KOPT-K1 (cell line): ENCODE measurements around the gene CHRNB1.

Source experiments
- H3K27ac ChIP-seq: fragments of 200-600 bp; sonication (generic); 2 replicates; pipeline ENCODE4 v1.5.1; 2016; ENCODE audit warnings: antibody characterized with exemption, mild to moderate bottlenecking, low read depth, low read length; ENCODE audit not compliant: poor library complexity, severe bottlenecking
- H3K36me3 ChIP-seq: fragments of 200-600 bp; sonication (generic); 2 replicates; pipeline ENCODE4 v1.5.1; 2017; ENCODE audit warnings: antibody characterized with exemption, mild to moderate bottlenecking, low read length, moderate library complexity; ENCODE audit not compliant: insufficient read depth
- H3K9me3 ChIP-seq: fragments of 200-600 bp; sonication (generic); 2 replicates; pipeline ENCODE4 v1.5.1; 2017; ENCODE audit warnings: antibody characterized with exemption, low read length, mild to moderate bottlenecking; ENCODE audit not compliant: insufficient read depth, poor library complexity, severe bottlenecking

The CHRNB1 gene

GRCh38 chr17:7440113-7440833, 4.6 kb upstream of the CHRNB1 start:
- Histone ChIP-seq H3K36me3 (no peaks in the 10 kb centered on the region), H3K27ac (no peak overlapping the region), H3K9me3 (no peaks in the 10 kb centered on the region)

DNA sequence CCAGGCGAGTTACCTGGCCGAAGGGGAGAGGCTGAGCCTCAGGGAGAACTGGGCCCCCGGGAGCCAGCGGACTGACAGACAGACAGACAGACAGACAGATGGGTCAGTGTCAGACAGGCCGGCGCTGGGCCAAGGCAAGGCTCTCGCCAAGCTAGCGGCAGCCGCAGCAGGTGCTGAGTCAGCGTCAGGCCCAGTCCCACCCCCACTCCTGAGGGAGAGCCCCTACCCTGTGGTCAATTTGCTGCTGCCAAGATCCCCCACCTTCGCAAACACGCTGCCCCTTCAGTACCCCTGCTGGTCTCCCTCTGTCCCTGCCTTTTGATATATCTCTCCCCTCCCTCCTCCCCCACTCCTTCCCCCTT, 4.0 kb upstream of the CHRNB1 start:
- Histone ChIP-seq H3K36me3 (no peaks in the 10 kb centered on the region), H3K9me3 (no peaks in the 10 kb centered on the region), H3K27ac (no peak overlapping the region)

- H3K27ac ChIP-seq = no peak overlapping the region
- no peaks in the 10 kb centered on the region for H3K9me3 ChIP-seq
- no peaks in the 10 kb centered on the region for H3K36me3 ChIP-seq
These were observed 3.6 kb upstream of the CHRNB1 start for GRCh38 chr17:7441266-7441665.

- Histone ChIP-seq H3K9me3 (no peaks in the 10 kb centered on the region), H3K27ac (no peak overlapping the region), H3K36me3 (no peaks in the 10 kb centered on the region)
These were observed 2.7 kb upstream of the CHRNB1 start for GRCh38 chr17:7442142-7442541.

DNA sequence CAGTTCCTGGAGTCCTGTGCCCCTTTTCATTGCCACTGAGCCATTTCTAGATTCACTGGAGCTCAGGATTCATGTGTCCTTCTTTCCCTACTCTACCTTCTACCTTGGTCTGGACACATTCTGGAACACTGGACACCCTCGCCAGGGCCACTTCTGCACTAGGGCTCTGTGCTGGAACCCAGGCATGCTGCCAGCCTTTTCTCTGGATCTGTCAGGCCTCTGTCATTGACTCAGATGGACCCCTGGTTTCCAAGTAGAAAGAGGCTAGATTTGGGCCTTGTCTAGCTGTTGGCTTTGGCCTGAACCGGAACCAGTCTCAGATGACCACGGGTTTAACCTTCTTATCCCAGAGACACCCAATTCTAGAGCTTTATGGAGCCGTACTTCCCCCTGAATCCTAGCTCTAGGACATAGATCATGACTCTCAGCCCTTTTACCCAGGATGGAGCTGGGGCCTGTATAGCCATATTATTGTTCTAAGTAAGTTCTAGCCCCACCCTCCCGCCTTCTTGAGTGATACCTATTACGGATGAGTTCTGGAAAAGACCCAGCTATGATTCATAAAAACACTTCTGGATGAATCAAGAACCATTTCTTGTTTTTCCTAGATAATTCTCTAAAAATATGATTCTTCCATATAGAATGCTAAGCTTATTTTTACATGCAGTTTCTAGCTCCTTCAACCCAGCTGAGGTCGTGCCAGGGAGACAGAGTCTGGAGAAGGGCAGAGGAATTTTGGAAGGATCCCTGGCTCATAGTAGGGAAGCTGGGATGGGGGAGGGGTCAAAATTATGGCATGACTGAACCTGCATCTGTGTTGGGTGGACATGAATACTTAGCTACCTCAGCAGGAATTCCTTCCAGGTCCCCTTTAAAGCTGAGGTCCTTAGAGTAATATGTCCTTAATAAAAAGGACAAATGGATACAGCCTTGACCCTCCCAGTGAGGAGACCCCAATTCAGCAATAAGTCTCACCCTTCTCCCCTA, 1.1 kb upstream of the CHRNB1 start:
- Histone ChIP-seq H3K36me3 (no peaks in the 10 kb centered on the region), H3K9me3 (no peaks in the 10 kb centered on the region), H3K27ac (no peak overlapping the region)

- no peaks in the 10 kb centered on the region for H3K36me3 ChIP-seq
- no peak overlapping the region for H3K27ac ChIP-seq
- no peaks in the 10 kb centered on the region for H3K9me3 ChIP-seq
These were observed 733 bp downstream of the CHRNB1 start for GRCh38 chr17:7445619-7445968.

- H3K27ac ChIP-seq = no peak overlapping the region
- H3K9me3 ChIP-seq = no peaks in the 10 kb centered on the region
- no peaks in the 10 kb centered on the region for H3K36me3 ChIP-seq
These were observed 3.6 kb downstream of the CHRNB1 start for GRCh38 chr17:7448461-7448860.

- H3K27ac ChIP-seq = no peak overlapping the region
- H3K9me3 ChIP-seq = no peaks in the 10 kb centered on the region
- peaks cover 33% of the 10 kb centered on the region for H3K36me3 ChIP-seq
These were observed 15.2 kb downstream of the CHRNB1 start for GRCh38 chr17:7459961-7460545.

DNA sequence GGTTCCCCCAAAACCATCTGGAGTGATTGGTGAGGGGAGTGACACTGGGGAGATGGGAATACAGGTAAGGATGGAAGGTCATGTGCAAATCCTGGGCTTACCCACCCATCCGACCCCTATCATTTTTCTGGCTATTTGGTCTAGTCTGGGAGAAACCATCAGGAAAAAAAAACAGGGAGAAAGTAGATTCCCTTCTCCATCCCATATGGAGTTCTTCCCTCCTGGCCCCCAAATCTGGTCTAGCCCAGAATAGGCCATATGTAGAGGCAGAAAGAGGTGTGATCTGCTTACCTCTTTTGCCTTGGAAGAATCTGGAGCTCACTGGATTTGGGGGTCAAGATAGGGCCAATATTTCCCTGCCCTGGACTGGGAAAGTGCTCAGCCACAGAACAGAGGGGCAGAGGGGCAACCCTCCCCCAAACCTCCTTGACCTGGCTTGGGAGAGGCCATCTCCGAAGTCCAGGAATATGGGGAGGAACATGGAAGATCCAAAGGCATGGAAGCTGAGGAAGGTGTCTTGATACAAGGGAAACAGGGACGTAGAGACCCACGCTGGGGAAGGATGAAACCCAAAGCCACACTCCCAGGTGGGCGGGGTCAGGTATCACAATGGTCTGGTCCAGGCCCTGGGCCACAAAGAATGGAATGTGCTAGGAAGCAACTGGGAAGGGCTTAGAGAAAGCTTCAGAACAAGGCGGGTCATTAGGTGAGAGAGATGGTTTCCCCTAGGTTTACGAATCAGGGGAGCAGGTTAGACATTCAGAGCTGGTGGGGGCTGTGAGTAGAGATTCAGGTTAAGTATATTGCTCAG, 16.2 kb downstream of the CHRNB1 start:
- no peak overlapping the region for H3K27ac ChIP-seq
- peaks cover 39% of the 10 kb centered on the region for H3K36me3 ChIP-seq

GRCh38 chr17:7462474-7463371, 17.9 kb downstream of the CHRNB1 start:
- peaks cover 50% of the 10 kb centered on the region for H3K36me3 ChIP-seq
- H3K27ac ChIP-seq = no peak overlapping the region
- H3K9me3 ChIP-seq = no peaks in the 10 kb centered on the region

More for the DNA sequence above, 16.2 kb downstream of the CHRNB1 start:
- H3K9me3 ChIP-seq = no peaks in the 10 kb centered on the region

DNA sequence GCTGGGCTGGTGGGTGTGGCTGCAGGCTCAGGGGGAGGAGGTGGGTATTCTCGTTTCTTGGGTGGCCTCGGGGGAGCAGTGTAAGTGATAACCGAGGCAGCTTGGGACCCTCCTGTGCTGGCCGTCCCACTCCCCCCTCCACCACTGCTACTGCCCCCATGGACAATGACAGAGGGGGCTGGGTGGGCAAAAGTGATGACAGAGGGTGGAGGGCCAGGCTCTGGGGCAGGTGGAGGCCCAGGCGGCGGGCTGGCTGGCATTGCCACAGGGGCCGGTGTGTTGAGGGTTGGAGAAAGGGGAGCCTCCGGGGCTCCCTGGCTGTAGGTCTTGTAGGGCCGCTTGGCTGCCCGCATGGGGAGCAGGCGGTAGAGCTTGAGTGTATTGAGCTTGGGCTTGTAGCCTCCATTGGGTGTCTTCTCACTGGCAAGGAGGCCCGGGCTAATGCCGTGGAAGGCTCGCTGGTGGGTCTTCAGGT, 18.5 kb downstream of the CHRNB1 start:
- peaks cover 50% of the 10 kb centered on the region for H3K36me3 ChIP-seq

GRCh38 chr17:7464081-7464480, 19.2 kb downstream of the CHRNB1 start:
- Histone ChIP-seq H3K36me3 (peaks cover 50% of the 10 kb centered on the region), H3K27ac (no peak overlapping the region), H3K9me3 (no peaks in the 10 kb centered on the region)

More for the DNA sequence above, 18.5 kb downstream of the CHRNB1 start:
- H3K9me3 ChIP-seq = no peaks in the 10 kb centered on the region
- H3K27ac ChIP-seq = no peak overlapping the region

DNA sequence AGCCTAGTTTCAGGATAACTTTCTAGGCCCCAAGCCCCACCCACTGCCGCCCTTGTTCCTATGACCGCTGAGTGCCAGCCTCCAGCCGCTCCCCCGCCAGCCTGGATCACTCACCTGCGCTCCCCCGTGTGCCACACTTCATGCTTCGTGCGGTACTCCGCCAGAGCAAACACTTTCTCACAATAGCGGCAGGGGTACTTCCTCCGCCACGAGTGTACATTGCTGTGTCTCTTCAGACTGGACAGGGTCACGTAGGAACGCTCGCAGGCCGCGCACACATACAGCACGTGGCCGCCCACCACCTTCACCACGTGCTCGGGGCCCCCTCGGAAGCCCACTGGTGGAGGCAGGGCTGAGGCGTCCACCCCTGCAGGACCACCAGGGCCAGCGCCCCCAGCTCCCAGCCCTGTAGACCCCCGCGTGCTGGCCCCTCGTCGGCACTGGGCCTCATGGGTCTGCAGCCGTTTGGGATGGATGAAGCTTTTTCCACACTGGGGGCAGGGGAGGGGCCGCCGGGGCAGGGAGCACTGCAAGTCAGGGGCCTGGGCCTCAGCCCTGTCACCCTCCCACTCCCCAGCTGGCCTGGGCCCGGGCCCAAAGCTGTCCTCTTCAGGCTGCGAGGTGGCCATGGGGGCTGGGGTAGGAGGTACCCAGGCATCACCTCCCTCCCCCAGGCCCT, 20.9 kb downstream of the CHRNB1 start:
- Histone ChIP-seq H3K9me3 (no peaks in the 10 kb centered on the region), H3K36me3 (peaks cover 48% of the 10 kb centered on the region), H3K27ac (no peak overlapping the region)
